Measurements from ENCODE around the gene MACROD2.

DNA sequence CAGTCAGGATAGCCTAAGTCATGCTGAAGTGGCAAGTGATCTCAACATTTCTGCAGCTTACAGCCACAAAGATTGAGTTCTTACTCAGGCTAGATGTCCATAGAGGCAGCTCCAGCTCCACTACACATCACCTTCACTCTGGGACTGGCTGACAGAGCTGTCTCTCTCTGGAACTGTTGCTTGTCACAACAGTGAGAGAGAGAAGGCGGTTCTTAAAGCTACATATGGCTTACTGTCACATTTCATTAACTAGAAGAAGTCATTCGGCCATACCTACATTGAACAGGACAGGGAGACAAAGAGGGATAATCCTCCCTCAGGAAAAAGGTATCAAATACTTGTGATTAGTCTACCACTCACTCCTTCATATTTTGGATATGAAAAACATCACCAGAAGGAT is 1257.0 kb downstream of the MACROD2 start:
- no peak for TF ChIP-seq ESRRG (CRISPR knock-in tag; IDR thresholded peaks at IDR 0.05)
- TF ChIP-seq RARB (CRISPR knock-in tag; IDR thresholded peaks at IDR 0.05) = no peak
- TF ChIP-seq ZC3H10 (CRISPR knock-in tag; IDR thresholded peaks at IDR 0.05) = no peak
- no peak for TF ChIP-seq GLIS3 (CRISPR knock-in tag; IDR thresholded peaks at IDR 0.05)
- TF ChIP-seq, protein P1, sequence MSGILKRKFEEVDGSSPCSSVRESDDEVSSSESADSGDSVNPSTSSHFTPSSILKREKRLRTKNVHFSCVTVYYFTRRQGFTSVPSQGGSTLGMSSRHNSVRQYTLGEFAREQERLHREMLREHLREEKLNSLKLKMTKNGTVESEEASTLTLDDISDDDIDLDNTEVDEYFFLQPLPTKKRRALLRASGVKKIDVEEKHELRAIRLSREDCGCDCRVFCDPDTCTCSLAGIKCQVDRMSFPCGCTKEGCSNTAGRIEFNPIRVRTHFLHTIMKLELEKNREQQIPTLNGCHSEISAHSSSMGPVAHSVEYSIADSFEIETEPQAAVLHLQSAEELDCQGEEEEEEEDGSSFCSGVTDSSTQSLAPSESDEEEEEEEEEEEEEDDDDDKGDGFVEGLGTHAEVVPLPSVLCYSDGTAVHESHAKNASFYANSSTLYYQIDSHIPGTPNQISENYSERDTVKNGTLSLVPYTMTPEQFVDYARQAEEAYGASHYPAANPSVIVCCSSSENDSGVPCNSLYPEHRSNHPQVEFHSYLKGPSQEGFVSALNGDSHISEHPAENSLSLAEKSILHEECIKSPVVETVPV (CRISPR knock-in tag; IDR thresholded peaks at IDR 0.05) = no peak
- TF ChIP-seq ZFP3 (CRISPR knock-in tag; IDR thresholded peaks at IDR 0.05) = no peak
- TF ChIP-seq ZFP30 (CRISPR knock-in tag; IDR thresholded peaks at IDR 0.05) = no peak
- no peak for TF ChIP-seq POU6F1 (CRISPR knock-in tag; IDR thresholded peaks at IDR 0.05; ENCODE audit: borderline replicate concordance, low read depth)
